Measurements from ENCODE around the gene RCC2.
"Not testable (repeated sequence)": the region's sequence is repeated elsewhere in the genome, so short reads cannot be mapped to it uniquely, and the experiment has no call there.

Gene RCC2

GRCh38 chr1:17422461-17422860 is 17.0 kb downstream of the RCC2 start:
- in situ Hi-C loops (cut with MboI; ENCODE audit: low sequenced_read_pairs): no loop called here

GRCh38 chr1:17420391-17420918 is 19.0 kb downstream of the RCC2 start:
- in situ Hi-C loops (cut with MboI; ENCODE audit: low sequenced_read_pairs): no loop called here

- in situ Hi-C loops (cut with MboI; ENCODE audit: low sequenced_read_pairs): no loop called here
These were observed 19.7 kb downstream of the RCC2 start for GRCh38 chr1:17419626-17420328.

GRCh38 chr1:17416389-17416788 is 23.1 kb downstream of the RCC2 start:
- in situ Hi-C loops (cut with MboI; ENCODE audit: low sequenced_read_pairs): no loop called here

GRCh38 chr1:17414022-17414421 is 25.5 kb downstream of the RCC2 start:
- in situ Hi-C loops (cut with MboI; ENCODE audit: low sequenced_read_pairs): no loop called here

GRCh38 chr1:17412093-17412870 is 27.2 kb downstream of the RCC2 start:
- in situ Hi-C loops (cut with MboI; ENCODE audit: low sequenced_read_pairs): no loop called here

GRCh38 chr1:17409391-17409811 is 30.1 kb downstream of the RCC2 start:
- in situ Hi-C loops (cut with MboI; ENCODE audit: low sequenced_read_pairs): no loop called here

- in situ Hi-C loops (cut with MboI; ENCODE audit: low sequenced_read_pairs): not testable (repeated sequence)
These were observed 31.5 kb downstream of the RCC2 start for GRCh38 chr1:17407786-17408514.

- in situ Hi-C loops (cut with MboI; ENCODE audit: low sequenced_read_pairs): not testable (repeated sequence)
These were observed 32.6 kb downstream of the RCC2 start for GRCh38 chr1:17406760-17407475.

GRCh38 chr1:17405898-17406759 is 33.3 kb downstream of the RCC2 start:
- in situ Hi-C loops (cut with MboI; ENCODE audit: low sequenced_read_pairs): no loop called here

- in situ Hi-C loops (cut with MboI; ENCODE audit: low sequenced_read_pairs): no loop called here
These were observed 34.7 kb downstream of the RCC2 start for GRCh38 chr1:17404820-17405219.

GRCh38 chr1:17404034-17404684 is 35.3 kb downstream of the RCC2 start:
- in situ Hi-C loops (cut with MboI; ENCODE audit: low sequenced_read_pairs): no loop called here

- in situ Hi-C loops (cut with MboI; ENCODE audit: low sequenced_read_pairs): no loop called here
These were observed 36.4 kb downstream of the RCC2 start for GRCh38 chr1:17403081-17403480.

GRCh38 chr1:17401841-17402240 is 37.6 kb downstream of the RCC2 start:
- in situ Hi-C loops (cut with MboI; ENCODE audit: low sequenced_read_pairs): no loop called here

- in situ Hi-C loops (cut with MboI; ENCODE audit: low sequenced_read_pairs): no loop called here
These were observed 38.6 kb downstream of the RCC2 start for GRCh38 chr1:17400725-17401341.

GRCh38 chr1:17397910-17398695 is 41.4 kb downstream of the RCC2 start:
- in situ Hi-C loops (cut with MboI; ENCODE audit: low sequenced_read_pairs): no loop called here

GRCh38 chr1:17393230-17393629 is 46.2 kb downstream of the RCC2 start:
- in situ Hi-C loops (cut with MboI; ENCODE audit: low sequenced_read_pairs): no loop called here

- in situ Hi-C loops (cut with MboI; ENCODE audit: low sequenced_read_pairs): no loop called here
These were observed 47.2 kb downstream of the RCC2 start for GRCh38 chr1:17392199-17392740.

All from HL-60/S4 (cell line).